Inferior parietal cortex (tissue), 1 donor: ENCODE results near the gene PRAMEF14.
A peak's percentile ranks its signal among the peaks of the same experiment; 100 is the strongest.
"Not testable (repeated sequence)": the region's sequence is repeated elsewhere in the genome, so short reads cannot be mapped to it uniquely, and the experiment has no call there.

Experiments used
- DNase-seq: peaks from one replicate; pipeline ENCODE4 v3.0.0-alpha.2; 2016; ENCODE audit errors: extremely low spot score

PRAMEF14 gene

GRCh38 chr1:13347034-13347433, at the start of gene PRAMEF14:
Gene PRAMEF14 (minus strand): TSS chr1:13347134. CDS start chr1:13345314, 1,820 bp downstream.
- DNase-seq = not testable (repeated sequence)

- DNase-seq = not testable (repeated sequence)
These were observed 48.4 kb upstream of the PRAMEF14 start for GRCh38 chr1:13395311-13395710.

- not testable (repeated sequence) for DNase-seq
These were observed 47.8 kb upstream of the PRAMEF14 start for GRCh38 chr1:13394761-13395160.

- not testable (repeated sequence) for DNase-seq
These were observed 46.1 kb upstream of the PRAMEF14 start for GRCh38 chr1:13393004-13393403.

- DNase-seq = not testable (repeated sequence)
These were observed 42.4 kb upstream of the PRAMEF14 start, which contains the start of gene PRAMEF17 for GRCh38 chr1:13389332-13389731. Gene PRAMEF17 (plus strand): TSS chr1:13389632. CDS start chr1:13389658, 26 bp downstream.

- not testable (repeated sequence) for DNase-seq
These were observed 33.4 kb upstream of the PRAMEF14 start for GRCh38 chr1:13380380-13380779.

GRCh38 chr1:13378983-13379382, 32.0 kb upstream of the PRAMEF14 start:
- DNase-seq = not testable (repeated sequence)

- DNase-seq = peak; percentile 4
These were observed 21.6 kb upstream of the PRAMEF14 start for GRCh38 chr1:13368544-13368943.

GRCh38 chr1:13366536-13366935, 19.6 kb upstream of the PRAMEF14 start:
- DNase-seq = not testable (repeated sequence)

- not testable (repeated sequence) for DNase-seq
These were observed 18.0 kb upstream of the PRAMEF14 start for GRCh38 chr1:13364928-13365327.

- not testable (repeated sequence) for DNase-seq
These were observed 15.4 kb upstream of the PRAMEF14 start for GRCh38 chr1:13362364-13362763.

GRCh38 chr1:13356774-13357173, 9.8 kb upstream of the PRAMEF14 start:
- DNase-seq = peak; percentile 76

GRCh38 chr1:13354475-13354874, 7.5 kb upstream of the PRAMEF14 start:
- DNase-seq = not testable (repeated sequence)

GRCh38 chr1:13353476-13353875, 6.5 kb upstream of the PRAMEF14 start:
- not testable (repeated sequence) for DNase-seq

GRCh38 chr1:13342496-13342895, 4.4 kb downstream of the PRAMEF14 start:
- not testable (repeated sequence) for DNase-seq

GRCh38 chr1:13315281-13315680, 31.7 kb downstream of the PRAMEF14 start, which contains the start of gene PRAMEF15:
Gene PRAMEF15 (plus strand): TSS chr1:13315581. CDS start chr1:13318408, 2,827 bp downstream.
- DNase-seq = not testable (repeated sequence)

GRCh38 chr1:13303239-13303638, 43.7 kb downstream of the PRAMEF14 start, which contains the start of gene PRAMEF33:
Gene PRAMEF33 (plus strand): TSS chr1:13303539. CDS start chr1:13305955, 2,416 bp downstream.
- DNase-seq = not testable (repeated sequence)

GRCh38 chr1:13302197-13302596, 44.7 kb downstream of the PRAMEF14 start:
- DNase-seq = not testable (repeated sequence)

- not testable (repeated sequence) for DNase-seq
These were observed 48.2 kb downstream of the PRAMEF14 start for GRCh38 chr1:13298699-13299098.

- DNase-seq = not testable (repeated sequence)
These were observed 49.6 kb downstream of the PRAMEF14 start for GRCh38 chr1:13297216-13297931.
